ENCODE measurements around the gene DDX25.

DNA sequence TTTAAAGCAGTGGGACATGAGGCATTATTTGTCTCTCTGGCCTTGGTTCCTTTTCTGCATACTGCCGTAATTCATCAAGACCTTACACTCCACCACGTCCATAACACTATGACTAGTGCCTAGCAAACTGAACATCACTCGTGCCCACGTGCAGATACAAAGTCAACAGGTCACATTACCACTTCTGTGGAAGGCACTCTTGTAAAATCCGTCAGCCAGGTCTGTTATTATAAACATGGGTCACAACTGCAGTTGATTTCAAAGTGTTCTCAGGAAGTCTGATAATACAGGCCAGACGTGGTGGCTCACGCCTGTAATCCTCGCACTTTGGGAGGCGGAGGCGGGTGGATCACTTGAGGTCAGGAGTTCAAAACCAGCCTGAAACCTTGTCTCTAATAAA lies 55.6 kb downstream of the DDX25 start:
- TF ChIP-seq, protein P1, sequence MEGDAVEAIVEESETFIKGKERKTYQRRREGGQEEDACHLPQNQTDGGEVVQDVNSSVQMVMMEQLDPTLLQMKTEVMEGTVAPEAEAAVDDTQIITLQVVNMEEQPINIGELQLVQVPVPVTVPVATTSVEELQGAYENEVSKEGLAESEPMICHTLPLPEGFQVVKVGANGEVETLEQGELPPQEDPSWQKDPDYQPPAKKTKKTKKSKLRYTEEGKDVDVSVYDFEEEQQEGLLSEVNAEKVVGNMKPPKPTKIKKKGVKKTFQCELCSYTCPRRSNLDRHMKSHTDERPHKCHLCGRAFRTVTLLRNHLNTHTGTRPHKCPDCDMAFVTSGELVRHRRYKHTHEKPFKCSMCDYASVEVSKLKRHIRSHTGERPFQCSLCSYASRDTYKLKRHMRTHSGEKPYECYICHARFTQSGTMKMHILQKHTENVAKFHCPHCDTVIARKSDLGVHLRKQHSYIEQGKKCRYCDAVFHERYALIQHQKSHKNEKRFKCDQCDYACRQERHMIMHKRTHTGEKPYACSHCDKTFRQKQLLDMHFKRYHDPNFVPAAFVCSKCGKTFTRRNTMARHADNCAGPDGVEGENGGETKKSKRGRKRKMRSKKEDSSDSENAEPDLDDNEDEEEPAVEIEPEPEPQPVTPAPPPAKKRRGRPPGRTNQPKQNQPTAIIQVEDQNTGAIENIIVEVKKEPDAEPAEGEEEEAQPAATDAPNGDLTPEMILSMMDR (IDR thresholded peaks at IDR 0.05) = no peak
- no peak for TF ChIP-seq EP300 (IDR thresholded peaks at IDR 0.05)

Measured in esophagus muscularis mucosa (tissue), 3 donors.